Lower lobe of right lung (tissue), 2 donors: ENCODE results near the gene COL20A1. TPM values are rescaled to one million over a fixed set of nuclear protein-coding genes. Genes with fewer than 3 reads are reported as not detected.

ENCODE experiments used
- ATAC-seq, 2 donors: fragments of 200-7000 bp; cut with Tn5 transposase; one replicate each; pipeline ENCODE4 v1.9.1; 2020 to 2022; ENCODE audit warnings: mild to moderate bottlenecking in 2 of 2, moderate library complexity in 2 of 2
- DNase-seq: peaks from one replicate; pipeline ENCODE4 v3.0.0-alpha.2; 2020
- H3K27ac ChIP-seq: fragments of 200-600 bp; one replicate; pipeline ENCODE4 v1.8.0; 2022
- H3K27me3 ChIP-seq: fragments of 200-600 bp; one replicate; pipeline ENCODE4 v1.8.0; 2022; ENCODE audit warnings: low read depth
- H3K36me3 ChIP-seq: fragments of 200-600 bp; one replicate; pipeline ENCODE4 v1.8.0; 2022; ENCODE audit warnings: mild to moderate bottlenecking
- H3K4me1 ChIP-seq: fragments of 200-600 bp; one replicate; pipeline ENCODE4 v1.8.0; 2022
- H3K4me3 ChIP-seq: fragments of 200-600 bp; one replicate; pipeline ENCODE4 v1.8.0; 2022; ENCODE audit warnings: mild to moderate bottlenecking
- H3K9me3 ChIP-seq: fragments of 200-600 bp; one replicate; pipeline ENCODE4 v1.8.0; 2022
- CTCF ChIP-seq: fragments of 200-600 bp; IDR thresholded peaks from one replicate; pipeline ENCODE4 v1.8.0; 2022; ENCODE audit warnings: antibody characterized with exemption, mild to moderate bottlenecking
- intact Hi-C: fragments of 100-400 bp; cut with DNase I; formaldehyde crosslinking; loops from one replicate; pipeline ENCODE4 v1.11.0; 2022
- total RNA-seq: library from RNA; stranded (reverse); fragmentation: NEBNext Ultra II Directional; extraction: Animal tissue kit (Norgen Biotek cat#: 25700); gene quantifications from one replicate; pipeline ENCODE4 v1.2.1, GENCODE V29; 2021
- donor health status: DM: no; HTN: yes; CAD: no; lungs with severe emphysema.

Gene COL20A1
- total RNA-seq, 1 donor from 2014 or later, result not detected

GRCh38 chr20:63313349-63314014, 20.5 kb downstream of the COL20A1 start:
- DNase-seq, result peak; percentile 41
- no peak overlapping the region for H3K4me3 ChIP-seq

GRCh38 chr20:63314015-63314471, 21.1 kb downstream of the COL20A1 start:
- Histone ChIP-seq H3K4me3 (no peak overlapping the region), H3K9me3 (no peaks in the 10 kb centered on the region), H3K4me1 (peaks cover 16% of the 10 kb centered on the region), H3K36me3 (no peaks in the 10 kb centered on the region), H3K27me3 (peaks cover 27% of the 10 kb centered on the region), H3K27ac (no peak overlapping the region)
- intact Hi-C loops, result no loop called here
- DNase-seq (peak; percentile 40), ATAC-seq (no peak)
- no peak for TF ChIP-seq CTCF

More at GRCh38 chr20:63313349-63314014, 20.5 kb downstream of the COL20A1 start:
- peaks cover 28% of the 10 kb centered on the region for H3K27me3 ChIP-seq
- H3K4me1 ChIP-seq, result peaks cover 16% of the 10 kb centered on the region
- ATAC-seq, result no peak
- intact Hi-C loops, result no loop called here
- no peak overlapping the region for H3K27ac ChIP-seq
- H3K9me3 ChIP-seq, result no peaks in the 10 kb centered on the region
- H3K36me3 ChIP-seq, result no peaks in the 10 kb centered on the region
- no peak for TF ChIP-seq CTCF

- Histone ChIP-seq H3K4me3 (no peak overlapping the region), H3K9me3 (no peaks in the 10 kb centered on the region), H3K4me1 (peaks cover 13% of the 10 kb centered on the region), H3K27ac (no peak overlapping the region), H3K36me3 (no peaks in the 10 kb centered on the region), H3K27me3 (peaks cover 26% of the 10 kb centered on the region)
- TF ChIP-seq CTCF, result no peak
- ATAC-seq (no peak), DNase-seq (no peak)
- intact Hi-C loops, result no loop called here
Measured at GRCh38 chr20:63314566-63315239, 21.7 kb downstream of the COL20A1 start.

- TF ChIP-seq CTCF, result no peak
Measured at GRCh38 chr20:63315240-63315689, 22.3 kb downstream of the COL20A1 start.

GRCh38 chr20:63315731-63316491, 22.9 kb downstream of the COL20A1 start:
- Histone ChIP-seq H3K9me3 (no peaks in the 10 kb centered on the region), H3K4me3 (no peak overlapping the region), H3K27ac (no peak overlapping the region), H3K4me1 (peaks cover 12% of the 10 kb centered on the region), H3K36me3 (no peaks in the 10 kb centered on the region), H3K27me3 (peaks cover 31% of the 10 kb centered on the region)
- intact Hi-C loops, result no loop called here
- DNase-seq (peak; percentile 36), ATAC-seq (no peak)
- TF ChIP-seq CTCF, result no peak

More at GRCh38 chr20:63315240-63315689, 22.3 kb downstream of the COL20A1 start:
- H3K9me3 ChIP-seq, result no peaks in the 10 kb centered on the region
- DNase-seq (peak; percentile 30), ATAC-seq (no peak)
- H3K27me3 ChIP-seq, result peaks cover 27% of the 10 kb centered on the region
- intact Hi-C loops, result no loop called here
- no peak overlapping the region for H3K27ac ChIP-seq
- H3K4me3 ChIP-seq, result no peak overlapping the region
- H3K36me3 ChIP-seq, result no peaks in the 10 kb centered on the region
- H3K4me1 ChIP-seq, result peaks cover 12% of the 10 kb centered on the region
